ENCODE data around the gene SMCO4. TPM values are rescaled to one million over a fixed set of nuclear protein-coding genes. Genes with fewer than 3 reads are reported as not detected.

The SMCO4 gene
- total and polyA plus RNA-seq, 2 donors (not counting 1 experiment from before 2014, with no cell fraction given) = 3.6 to 5.1 TPM

GRCh38 chr11:93530468-93530826, 12.7 kb downstream of the SMCO4 start:
- H3K27me3 Mint-ChIP-seq = no peaks in the 10 kb centered on the region
- no peak overlapping the region for H2AFZ ChIP-seq (ENCODE audit: insufficient read depth, low read depth, low read length, poor library complexity, severe bottlenecking)
- TF ChIP-seq EZH2 (IDR thresholded peaks at IDR 0.05; ENCODE audit: borderline replicate concordance, insufficient read depth, low read depth, low read length, poor library complexity, severe bottlenecking) (no peak), CTCF (IDR thresholded peaks at IDR 0.05) (no peak)
- CTCF ChIA-PET = no interaction called here
- POLR2A ChIA-PET = no interaction called here
- no peak overlapping the region for H3K4me3 ChIP-seq (ENCODE audit: control extremely low read depth in 1 of 5, extremely low read depth in 1 of 5, insufficient read depth in 1 of 5, low read depth in 2 of 5, low read length in 4 of 5)
- no peaks in the 10 kb centered on the region for H3K27me3 ChIP-seq (replicated peaks in 1 of 4; ENCODE audit: control extremely low read depth in 1 of 4, control insufficient read depth in 3 of 4, insufficient read depth in 4 of 4, low read length in 3 of 4)
- no peaks in the 10 kb centered on the region for H3K79me2 ChIP-seq (ENCODE audit: control insufficient read depth, insufficient read depth, low read length)
- DNase-seq (no peak), ATAC-seq (ENCODE audit: low read depth) (no peak)
- peaks cover 22 to 37% of the 10 kb centered on the region in 2 donors for H3K4me1 ChIP-seq (ENCODE audit: control insufficient read depth in 2 of 2, insufficient read depth in 2 of 2, low read length in 2 of 2)
- H3K36me3 ChIP-seq (replicated peaks in 1 of 2; ENCODE audit: control extremely low read depth in 1 of 2, control insufficient read depth in 1 of 2, extremely low read depth in 1 of 2, insufficient read depth in 2 of 2, low read length in 1 of 2) = no peaks in the 10 kb centered on the region
- H3K9ac ChIP-seq (ENCODE audit: low read length) = no peak overlapping the region
- 95% methylated on average over 1 of the region's 1 CpG for WGBS (ENCODE audit: insufficient coverage)
- intact Hi-C loops (cut with micrococcal nuclease) = no loop called here
- peaks cover 29% of the 10 kb centered on the region for H3K4me1 Mint-ChIP-seq
- H3K4me3 Mint-ChIP-seq = no peak overlapping the region
- H3K27ac Mint-ChIP-seq = no peak overlapping the region
- H3K4me2 ChIP-seq (replicated peaks; ENCODE audit: low read depth, low read length, poor library complexity, severe bottlenecking) = no peak overlapping the region
- H3K27ac ChIP-seq (ENCODE audit: low read length in 2 of 2) = no peak overlapping the region
- no peaks in the 10 kb centered on the region for H3K9me3 Mint-ChIP-seq (ENCODE audit: insufficient read depth)
- no peaks in the 10 kb centered on the region for H4K20me1 ChIP-seq (ENCODE audit: control insufficient read depth, insufficient read depth, low read length, poor library complexity, severe bottlenecking)
- no peaks in the 10 kb centered on the region for H3K9me3 ChIP-seq (ENCODE audit: control extremely low read depth in 1 of 3, control insufficient read depth in 2 of 3, insufficient read depth in 1 of 3, low read length in 2 of 3)

GRCh38 chr11:93529707-93530467, 13.3 kb downstream of the SMCO4 start:
- ChIA-PET CTCF (no interaction called here), POLR2A (no interaction called here)
- TF ChIP-seq EZH2 (IDR thresholded peaks at IDR 0.05; ENCODE audit: borderline replicate concordance, insufficient read depth, low read depth, low read length, poor library complexity, severe bottlenecking) = no peak
- no peak for TF ChIP-seq CTCF (IDR thresholded peaks at IDR 0.05)
- no peaks in the 10 kb centered on the region for H3K36me3 ChIP-seq (replicated peaks in 1 of 2; ENCODE audit: control extremely low read depth in 1 of 2, control insufficient read depth in 1 of 2, extremely low read depth in 1 of 2, insufficient read depth in 2 of 2, low read length in 1 of 2)
- Mint-ChIP-seq H3K27me3 (no peaks in the 10 kb centered on the region), H3K4me3 (no peak overlapping the region), H3K9me3 (ENCODE audit: insufficient read depth) (no peaks in the 10 kb centered on the region), H3K27ac (no peak overlapping the region), H3K4me1 (peaks cover 32% of the 10 kb centered on the region)
- H3K4me2 ChIP-seq (replicated peaks; ENCODE audit: low read depth, low read length, poor library complexity, severe bottlenecking) = no peak overlapping the region
- intact Hi-C loops (cut with micrococcal nuclease) = no loop called here
- H2AFZ ChIP-seq (ENCODE audit: insufficient read depth, low read depth, low read length, poor library complexity, severe bottlenecking) = no peak overlapping the region
- peaks cover 28 to 43% of the 10 kb centered on the region in 2 donors for H3K4me1 ChIP-seq (ENCODE audit: control insufficient read depth in 2 of 2, insufficient read depth in 2 of 2, low read length in 2 of 2)
- DNase-seq (no peak), ATAC-seq (ENCODE audit: low read depth) (no peak)
- H3K9ac ChIP-seq (ENCODE audit: low read length) = no peak overlapping the region
- H4K20me1 ChIP-seq (ENCODE audit: control insufficient read depth, insufficient read depth, low read length, poor library complexity, severe bottlenecking) = no peaks in the 10 kb centered on the region
- no peaks in the 10 kb centered on the region for H3K9me3 ChIP-seq (ENCODE audit: control extremely low read depth in 1 of 3, control insufficient read depth in 2 of 3, insufficient read depth in 1 of 3, low read length in 2 of 3)
- WGBS (ENCODE audit: insufficient coverage) = 30% methylated on average over 3 of the region's 9 CpGs
- H3K79me2 ChIP-seq (ENCODE audit: control insufficient read depth, insufficient read depth, low read length) = no peaks in the 10 kb centered on the region
- no peak overlapping the region for H3K4me3 ChIP-seq (ENCODE audit: control extremely low read depth in 1 of 5, extremely low read depth in 1 of 5, insufficient read depth in 1 of 5, low read depth in 2 of 5, low read length in 4 of 5)
- no peak overlapping the region for H3K27ac ChIP-seq (ENCODE audit: low read length in 2 of 2)
- no peaks in the 10 kb centered on the region for H3K27me3 ChIP-seq (replicated peaks in 1 of 4; ENCODE audit: control extremely low read depth in 1 of 4, control insufficient read depth in 3 of 4, insufficient read depth in 4 of 4, low read length in 3 of 4)
